GM13977 (cell line): ENCODE measurements around the gene DYNC2H1.

Experiments used
- DNase-seq: peaks from one replicate; pipeline ENCODE4 v3.0.0; 2012; ENCODE audit warnings: low spot score
- CTCF ChIP-seq: IDR thresholded peaks from 2 replicates; pipeline ENCODE4 v1.5.1; 2012; ENCODE audit warnings: mild to moderate bottlenecking, control low read depth; ENCODE audit not compliant: insufficient read depth; ENCODE audit errors: extremely low read depth, missing control alignments
- in situ Hi-C: fragments of 300-500 bp; cut with MboI; formaldehyde crosslinking; loops from one replicate; pipeline ENCODE4 v1.12.0; 2022; ENCODE audit warnings: low sequenced_read_pairs, low pct_unique_long_range_greater_than_20kb, mixed read lengths, inconsistent platforms; ENCODE audit not compliant: unreplicated experiment

DYNC2H1 gene

GRCh38 chr11:103284260-103284659 is 175.0 kb downstream of the DYNC2H1 start:
- no peak for DNase-seq
- in situ Hi-C loops, result no loop called here
- TF ChIP-seq CTCF, result no peak

- in situ Hi-C loops, result no loop called here
- no peak for TF ChIP-seq CTCF
- no peak for DNase-seq
Observed at GRCh38 chr11:103294516-103294915, 185.3 kb downstream of the DYNC2H1 start.

GRCh38 chr11:103295704-103296103 is 186.5 kb downstream of the DYNC2H1 start:
- no peak for TF ChIP-seq CTCF
- DNase-seq, result no peak
- in situ Hi-C loops, result no loop called here

GRCh38 chr11:103297900-103298299 is 188.7 kb downstream of the DYNC2H1 start:
- no peak for DNase-seq
- in situ Hi-C loops, result no loop called here
- no peak for TF ChIP-seq CTCF

GRCh38 chr11:103315248-103315647 is 206.0 kb downstream of the DYNC2H1 start:
- in situ Hi-C loops, result no loop called here
- no peak for DNase-seq
- TF ChIP-seq CTCF, result no peak

- no peak for DNase-seq
- in situ Hi-C loops, result no loop called here
- TF ChIP-seq CTCF, result no peak
Observed at GRCh38 chr11:103317118-103317517, 207.9 kb downstream of the DYNC2H1 start.

- no peak for TF ChIP-seq CTCF
- in situ Hi-C loops, result no loop called here
- no peak for DNase-seq
Observed at GRCh38 chr11:103322821-103323220, 213.6 kb downstream of the DYNC2H1 start.
